Kidney epithelial cell (primary cell): ENCODE data around the gene ACACA. TPM values are rescaled to one million over a fixed set of nuclear protein-coding genes. Genes with fewer than 3 reads are reported as not detected.

Source experiments
- DNase-seq: peaks from one replicate; pipeline ENCODE4 v3.0.0-alpha.2; 2010; ENCODE audit warnings: low read depth
- H3K27me3 ChIP-seq: 2 replicates; pipeline ENCODE4 v1.6.0; 2011; ENCODE audit warnings: low read length; ENCODE audit not compliant: control insufficient read depth, insufficient read depth
- H3K36me3 ChIP-seq: 2 replicates; pipeline ENCODE4 v1.5.1; 2011; ENCODE audit warnings: low read length; ENCODE audit not compliant: control insufficient read depth, insufficient read depth
- H3K4me3 ChIP-seq: 2 replicates; pipeline ENCODE4 v1.5.1; 2011; ENCODE audit warnings: low read depth, mild to moderate bottlenecking, control low read depth, low read length
- total RNA-seq: library from RNA; depleted of rRNA; stranded (reverse); fragments of >200 nt; gene quantifications from 2 replicates; pipeline ENCODE4 v1.2.3, GENCODE V29; 2015
- TF ChIP-seq, protein P1 (sequence below): IDR thresholded peaks from 2 replicates; pipeline ENCODE4 v1.5.1; 2011; ENCODE audit warnings: mild to moderate bottlenecking, moderate library complexity, low read length, control low read depth, inconsistent platforms; ENCODE audit not compliant: insufficient read depth, poor library complexity, severe bottlenecking

ACACA gene
- total RNA-seq, 1 donor from 2014 or later, result 54.2 TPM

DNA sequence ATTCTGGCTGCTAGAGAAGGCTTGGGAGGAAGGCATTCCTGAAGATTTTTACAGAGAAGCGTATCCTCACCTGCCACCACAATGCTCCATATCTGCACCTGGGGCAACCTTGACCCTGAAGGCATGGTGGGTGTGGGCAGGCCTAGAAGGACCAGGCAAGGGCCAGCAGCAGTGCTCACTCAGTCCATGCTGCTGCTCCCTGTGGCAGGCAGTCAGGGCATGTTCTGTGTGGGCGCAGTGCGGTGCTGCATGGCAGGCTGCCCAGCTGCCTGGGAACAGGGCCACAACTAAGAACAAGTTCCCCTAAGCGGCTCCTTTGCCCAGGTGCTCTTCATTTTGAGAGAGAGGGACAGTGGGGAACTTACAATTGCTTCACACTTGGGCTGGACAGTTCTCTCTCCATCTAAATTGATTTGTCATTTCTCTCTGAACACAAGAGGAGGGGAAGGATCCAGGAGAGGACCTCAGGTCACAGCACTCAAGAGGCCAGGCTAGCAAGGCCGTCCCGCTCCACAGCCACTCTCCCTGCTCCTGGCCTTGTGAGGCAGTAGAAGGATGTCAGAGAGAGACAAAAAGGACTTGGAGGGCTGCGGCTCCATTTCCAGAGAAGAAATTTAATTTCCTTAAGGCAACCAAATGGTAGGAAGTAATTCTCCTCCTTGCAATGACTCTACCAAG, 299.1 kb downstream of the ACACA start:
- TF ChIP-seq, protein P1, sequence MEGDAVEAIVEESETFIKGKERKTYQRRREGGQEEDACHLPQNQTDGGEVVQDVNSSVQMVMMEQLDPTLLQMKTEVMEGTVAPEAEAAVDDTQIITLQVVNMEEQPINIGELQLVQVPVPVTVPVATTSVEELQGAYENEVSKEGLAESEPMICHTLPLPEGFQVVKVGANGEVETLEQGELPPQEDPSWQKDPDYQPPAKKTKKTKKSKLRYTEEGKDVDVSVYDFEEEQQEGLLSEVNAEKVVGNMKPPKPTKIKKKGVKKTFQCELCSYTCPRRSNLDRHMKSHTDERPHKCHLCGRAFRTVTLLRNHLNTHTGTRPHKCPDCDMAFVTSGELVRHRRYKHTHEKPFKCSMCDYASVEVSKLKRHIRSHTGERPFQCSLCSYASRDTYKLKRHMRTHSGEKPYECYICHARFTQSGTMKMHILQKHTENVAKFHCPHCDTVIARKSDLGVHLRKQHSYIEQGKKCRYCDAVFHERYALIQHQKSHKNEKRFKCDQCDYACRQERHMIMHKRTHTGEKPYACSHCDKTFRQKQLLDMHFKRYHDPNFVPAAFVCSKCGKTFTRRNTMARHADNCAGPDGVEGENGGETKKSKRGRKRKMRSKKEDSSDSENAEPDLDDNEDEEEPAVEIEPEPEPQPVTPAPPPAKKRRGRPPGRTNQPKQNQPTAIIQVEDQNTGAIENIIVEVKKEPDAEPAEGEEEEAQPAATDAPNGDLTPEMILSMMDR, result no peak
- H3K27me3 ChIP-seq, result no peaks in the 10 kb centered on the region
- no peak overlapping the region for H3K4me3 ChIP-seq
- H3K36me3 ChIP-seq, result no peaks in the 10 kb centered on the region
- no peak for DNase-seq

DNA sequence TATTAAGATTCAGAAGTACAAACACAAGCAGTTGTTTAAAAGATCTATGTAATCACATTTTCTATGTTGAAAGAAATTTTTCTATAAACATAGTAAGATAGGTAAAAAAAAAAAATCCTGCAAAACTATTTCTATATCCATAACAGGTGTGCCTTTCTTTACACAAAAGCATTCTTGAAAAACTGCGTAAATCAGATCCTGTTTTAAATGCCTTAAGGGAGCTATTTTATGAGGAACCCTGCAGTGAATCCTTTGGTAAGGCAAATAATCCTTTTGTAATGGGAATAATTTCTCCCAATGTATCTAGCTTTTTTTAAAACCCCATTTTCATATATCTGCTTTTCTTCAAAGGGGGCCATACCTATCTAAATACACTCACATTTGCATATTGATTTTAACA, 300.6 kb downstream of the ACACA start:
- H3K27me3 ChIP-seq, result no peaks in the 10 kb centered on the region
- no peaks in the 10 kb centered on the region for H3K36me3 ChIP-seq
- no peak for DNase-seq
- TF ChIP-seq, protein P1, result no peak
- no peak overlapping the region for H3K4me3 ChIP-seq

DNA sequence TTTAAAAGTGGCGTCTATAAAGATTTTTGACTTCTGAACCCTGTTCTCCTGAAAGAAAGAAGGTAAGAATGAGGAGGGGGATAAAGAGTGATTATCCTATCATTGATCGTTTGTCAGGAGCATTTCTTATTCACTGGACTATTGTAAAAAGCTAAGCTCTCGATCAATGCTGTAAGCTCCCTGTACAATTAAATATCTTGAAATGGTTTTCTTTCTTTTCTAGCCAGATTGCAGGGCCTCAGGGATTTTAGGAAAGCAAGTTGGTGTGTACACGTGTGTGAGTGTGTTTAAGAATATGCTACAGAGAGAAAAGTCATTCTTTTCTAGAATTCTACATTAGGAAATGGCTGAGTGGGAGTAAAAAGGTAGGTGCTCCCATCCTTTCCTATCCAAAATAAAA, 303.4 kb downstream of the ACACA start:
- Histone ChIP-seq H3K4me3 (no peak overlapping the region), H3K27me3 (no peaks in the 10 kb centered on the region), H3K36me3 (no peaks in the 10 kb centered on the region)
- TF ChIP-seq, protein P1, result no peak
- no peak for DNase-seq

DNA sequence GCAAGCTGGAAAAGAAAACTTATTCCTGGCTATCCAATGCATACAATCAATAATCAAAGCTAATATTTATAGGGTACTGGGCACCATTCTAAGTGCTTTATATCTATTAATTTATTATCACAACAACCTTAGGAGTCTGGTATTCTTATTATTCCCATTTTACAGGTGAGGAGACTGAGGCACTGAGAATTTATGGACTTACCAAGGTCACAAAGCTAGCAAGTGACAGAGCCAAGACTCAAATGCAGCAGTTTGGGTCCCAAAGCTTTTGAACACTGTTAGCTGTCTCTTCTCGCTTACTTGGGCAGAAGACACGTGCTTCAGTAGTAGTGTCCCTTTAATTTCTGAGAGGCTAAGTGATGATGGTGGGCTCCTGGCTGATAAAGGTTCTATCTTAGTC, 305.3 kb downstream of the ACACA start:
- DNase-seq, result no peak
- H3K36me3 ChIP-seq, result no peaks in the 10 kb centered on the region
- TF ChIP-seq, protein P1, result no peak
- H3K4me3 ChIP-seq, result no peak overlapping the region
- H3K27me3 ChIP-seq, result no peaks in the 10 kb centered on the region

DNA sequence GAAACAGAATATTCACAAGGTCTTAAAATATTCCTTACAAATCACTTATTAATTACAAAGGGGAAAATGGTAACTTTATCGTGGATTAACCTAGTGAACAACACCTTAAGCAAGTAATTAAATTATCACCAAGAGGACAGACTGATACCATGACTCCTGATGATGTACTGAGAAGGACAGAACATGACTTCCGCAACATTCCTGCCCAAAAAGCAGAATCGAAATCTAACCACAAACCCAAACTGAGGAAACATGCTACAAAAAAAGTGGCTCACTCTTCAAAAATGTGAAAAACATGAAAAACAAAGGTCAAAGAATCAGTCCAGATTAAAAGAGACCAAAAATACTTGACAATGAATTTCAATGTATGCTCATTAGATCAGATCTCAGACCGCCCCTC, 306.4 kb downstream of the ACACA start:
- TF ChIP-seq, protein P1, result no peak
- no peak overlapping the region for H3K4me3 ChIP-seq
- peaks cover 2% of the 10 kb centered on the region for H3K36me3 ChIP-seq
- no peaks in the 10 kb centered on the region for H3K27me3 ChIP-seq
- DNase-seq, result no peak
